Thoracic aorta endothelial cell (primary cell): ENCODE data around the gene WDR73. TPM values are rescaled to one million over a fixed set of nuclear protein-coding genes. Genes with fewer than 3 reads are reported as not detected.

Experiments
- total RNA-seq: library from RNA; depleted of rRNA; stranded (reverse); fragments of >200 nt; gene quantifications from 2 replicates; pipeline ENCODE4 v1.2.3, GENCODE V29; 2012

Gene WDR73
- total RNA-seq, result 30.7 and 38.3 TPM in 2 replicates

GRCh38 chr15:84653910-84654688, at the start of gene WDR73:
TSS of gene WDR73 (minus strand) at chr15:84654283. CDS start at chr15:84654274, 9 bp downstream.

GRCh38 chr15:84658080-84658787, 4.2 kb upstream of the WDR73 start, which contains the start of gene NMB:
TSS of gene NMB (minus strand) at chr15:84658199. CDS start at chr15:84658152, 47 bp downstream.

GRCh38 chr15:84600687-84601554, 53.2 kb downstream of the WDR73 start, which contains the start of gene ZSCAN2:
TSS of gene ZSCAN2 (plus strand) at chr15:84601009. CDS start at chr15:84603928, 2,919 bp downstream.

Other genes starting within 250 kb of the WDR73 start
- 11.1 and 13.6 TPM in 2 replicates for gene ZSCAN2, start 53.3 kb downstream of the WDR73 start, total RNA-seq
- 4.4 and 4.5 TPM in 2 replicates for gene NMB, start 3.9 kb upstream of the WDR73 start, total RNA-seq
- 227 and 228 TPM in 2 replicates for gene SEC11A, start 61.9 kb upstream of the WDR73 start, total RNA-seq
- gene ZNF592, start 94.3 kb upstream of the WDR73 start, total RNA-seq, result 13.3 and 15.9 TPM in 2 replicates
- gene ALPK3, start 163.1 kb upstream of the WDR73 start, total RNA-seq, result 20.1 and 31.9 TPM in 2 replicates
- not detected in 2 replicates for gene SLC28A1, start 230.4 kb upstream of the WDR73 start, total RNA-seq